ENCODE results near the gene DNAI1.

DNAI1 gene

DNA sequence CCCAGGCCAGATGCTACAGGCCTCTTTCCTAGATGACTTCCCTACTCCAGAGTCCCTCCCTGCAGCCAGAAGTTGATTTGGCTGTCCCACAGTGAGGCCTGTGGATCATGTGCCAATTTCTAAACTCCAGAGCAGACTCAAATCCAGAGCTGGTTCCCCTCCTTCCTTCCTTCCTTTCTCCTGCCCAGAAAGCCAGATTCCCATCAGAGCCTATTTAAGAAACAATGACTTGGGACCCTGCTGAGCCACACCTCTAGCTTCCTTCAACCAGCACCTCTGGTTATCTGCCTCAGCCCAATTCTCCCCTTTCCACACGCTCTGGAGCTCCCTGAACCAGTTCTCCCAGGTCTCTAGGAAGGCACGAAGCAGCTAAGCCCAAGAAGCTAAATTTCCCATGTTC, 7.5 kb upstream of the DNAI1 start:
- TF ChIP-seq, protein P1, sequence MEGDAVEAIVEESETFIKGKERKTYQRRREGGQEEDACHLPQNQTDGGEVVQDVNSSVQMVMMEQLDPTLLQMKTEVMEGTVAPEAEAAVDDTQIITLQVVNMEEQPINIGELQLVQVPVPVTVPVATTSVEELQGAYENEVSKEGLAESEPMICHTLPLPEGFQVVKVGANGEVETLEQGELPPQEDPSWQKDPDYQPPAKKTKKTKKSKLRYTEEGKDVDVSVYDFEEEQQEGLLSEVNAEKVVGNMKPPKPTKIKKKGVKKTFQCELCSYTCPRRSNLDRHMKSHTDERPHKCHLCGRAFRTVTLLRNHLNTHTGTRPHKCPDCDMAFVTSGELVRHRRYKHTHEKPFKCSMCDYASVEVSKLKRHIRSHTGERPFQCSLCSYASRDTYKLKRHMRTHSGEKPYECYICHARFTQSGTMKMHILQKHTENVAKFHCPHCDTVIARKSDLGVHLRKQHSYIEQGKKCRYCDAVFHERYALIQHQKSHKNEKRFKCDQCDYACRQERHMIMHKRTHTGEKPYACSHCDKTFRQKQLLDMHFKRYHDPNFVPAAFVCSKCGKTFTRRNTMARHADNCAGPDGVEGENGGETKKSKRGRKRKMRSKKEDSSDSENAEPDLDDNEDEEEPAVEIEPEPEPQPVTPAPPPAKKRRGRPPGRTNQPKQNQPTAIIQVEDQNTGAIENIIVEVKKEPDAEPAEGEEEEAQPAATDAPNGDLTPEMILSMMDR (conservative IDR thresholded peaks at IDR 0.05; ENCODE audit: low read length): no peak
- no peak overlapping the region for H3K4me3 ChIP-seq (ENCODE audit: low read length)
- DNase-seq (ENCODE audit: low read depth): no peak

DNA sequence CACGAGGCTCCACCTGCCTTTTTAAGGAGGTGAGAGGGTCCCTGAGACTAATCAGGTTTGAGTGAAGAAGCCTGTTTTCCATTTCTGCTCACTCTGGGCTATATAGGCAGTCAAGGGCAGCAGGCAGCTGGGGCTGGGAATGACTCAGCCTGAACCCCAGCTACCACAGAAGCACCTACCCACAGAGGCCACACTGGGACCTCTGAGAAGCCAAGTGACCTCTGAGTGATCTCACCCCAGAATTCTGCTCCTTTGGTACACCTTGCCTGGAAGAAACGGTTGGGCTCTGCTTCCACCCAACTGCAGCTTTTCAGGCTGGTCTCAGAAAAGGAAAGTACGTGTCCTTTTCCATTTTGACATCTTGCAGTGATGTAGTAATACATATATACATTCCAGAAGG, 7.1 kb upstream of the DNAI1 start:
- TF ChIP-seq, protein P1 (conservative IDR thresholded peaks at IDR 0.05; ENCODE audit: low read length): no peak
- no peak for DNase-seq (ENCODE audit: low read depth)
- H3K4me3 ChIP-seq (ENCODE audit: low read length): no peak overlapping the region

DNA sequence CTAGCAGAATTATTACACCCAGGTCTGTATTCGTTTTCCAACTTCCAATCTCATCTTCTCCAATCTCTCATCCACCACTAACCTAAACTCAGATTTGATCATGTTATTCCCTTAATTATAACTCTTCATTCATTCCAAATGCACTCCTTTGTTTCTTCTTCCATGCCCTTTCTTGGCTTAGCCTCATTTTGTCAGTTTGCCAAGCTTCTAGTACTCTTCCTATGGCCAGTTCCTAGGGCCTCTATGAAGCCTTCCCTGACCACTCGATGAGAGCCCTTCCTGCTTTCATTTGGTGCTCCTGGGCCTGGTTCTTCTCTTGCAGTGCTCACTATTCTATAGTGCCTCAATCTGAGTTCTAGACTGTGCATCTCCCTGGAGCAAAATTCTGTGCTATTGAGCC, 6.0 kb upstream of the DNAI1 start:
- no peak for DNase-seq (ENCODE audit: low read depth)
- TF ChIP-seq, protein P1 (conservative IDR thresholded peaks at IDR 0.05; ENCODE audit: low read length): no peak
- H3K4me3 ChIP-seq (ENCODE audit: low read length): no peak overlapping the region

DNA sequence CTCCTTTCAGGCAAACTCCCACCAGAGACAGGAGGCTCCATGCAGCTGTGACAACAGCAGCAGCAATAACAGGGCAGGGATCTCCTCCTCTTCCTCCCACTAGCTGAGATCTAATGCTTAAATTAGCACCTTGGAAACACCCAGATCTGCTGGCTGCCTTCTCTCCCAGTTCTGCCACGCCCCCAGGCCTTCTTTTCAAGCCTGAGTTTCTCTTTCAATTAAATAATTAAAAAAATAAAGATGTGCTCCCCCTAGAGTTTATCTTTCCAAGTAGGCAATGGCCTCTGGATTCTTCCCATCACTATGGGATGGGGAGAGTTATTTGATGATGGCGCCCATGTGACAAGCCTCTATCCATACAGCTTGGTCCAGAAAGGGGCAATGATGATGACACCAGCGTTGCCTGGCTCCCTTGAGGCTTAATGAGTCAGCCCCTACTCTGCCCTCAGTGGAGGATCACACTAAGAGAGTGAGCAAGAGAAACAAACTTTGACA, 4.0 kb upstream of the DNAI1 start:
- peak; percentile 45 for DNase-seq (ENCODE audit: low read depth)
- no peak overlapping the region for H3K4me3 ChIP-seq (ENCODE audit: low read length)
- TF ChIP-seq, protein P1 (conservative IDR thresholded peaks at IDR 0.05; ENCODE audit: low read length): 0 out of 2 replicates have a peak, but pooled peaks have one; percentile 9

DNA sequence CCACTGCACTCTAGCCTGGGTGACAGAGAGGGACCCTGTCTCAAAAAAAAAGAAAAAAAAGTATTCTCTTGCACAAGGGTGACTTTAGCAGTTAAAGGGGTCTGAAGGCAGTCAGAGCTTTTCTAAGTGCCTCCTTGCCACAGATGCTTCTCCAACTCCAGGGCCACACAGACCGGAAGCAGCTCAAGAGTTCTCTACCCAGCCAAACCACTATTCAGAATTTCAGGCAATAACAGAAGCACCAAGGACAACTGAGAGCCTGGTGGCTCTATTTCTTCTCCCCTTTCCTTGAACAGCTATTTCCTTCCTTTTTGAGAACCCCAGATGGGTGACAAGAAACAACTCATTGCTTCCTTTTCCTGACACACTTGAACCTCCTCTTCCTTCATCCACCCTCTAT, 2.5 kb upstream of the DNAI1 start:
- TF ChIP-seq, protein P1 (conservative IDR thresholded peaks at IDR 0.05; ENCODE audit: low read length): no peak

DNA sequence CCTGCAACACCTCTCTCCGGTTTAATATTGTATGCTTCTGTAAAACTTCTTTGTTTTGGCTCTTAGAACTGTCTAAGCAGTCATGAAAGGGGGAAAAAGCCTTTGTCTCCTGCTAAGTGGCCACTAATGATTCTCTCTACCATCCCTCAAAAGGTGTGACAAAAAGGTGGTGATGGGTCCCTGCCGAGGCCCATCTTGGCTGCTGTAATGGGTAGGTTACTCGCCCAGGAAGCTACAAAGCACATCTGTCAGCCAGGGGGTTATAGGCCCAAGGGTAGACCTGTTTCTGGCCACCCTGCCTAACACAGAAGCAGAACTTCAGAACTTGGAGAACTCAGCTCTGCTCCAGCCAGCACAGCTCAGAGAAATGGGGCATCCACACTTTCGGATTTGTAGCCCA, 1.9 kb upstream of the DNAI1 start:
- H3K4me3 ChIP-seq (ENCODE audit: low read length): peak overlapping the region; percentile 90
- TF ChIP-seq, protein P1 (conservative IDR thresholded peaks at IDR 0.05; ENCODE audit: low read length): no peak
- no peak for DNase-seq (ENCODE audit: low read depth)

More for the DNA sequence above, 2.5 kb upstream of the DNAI1 start:
- no peak for DNase-seq (ENCODE audit: low read depth)
- no peak overlapping the region for H3K4me3 ChIP-seq (ENCODE audit: low read length)

DNA sequence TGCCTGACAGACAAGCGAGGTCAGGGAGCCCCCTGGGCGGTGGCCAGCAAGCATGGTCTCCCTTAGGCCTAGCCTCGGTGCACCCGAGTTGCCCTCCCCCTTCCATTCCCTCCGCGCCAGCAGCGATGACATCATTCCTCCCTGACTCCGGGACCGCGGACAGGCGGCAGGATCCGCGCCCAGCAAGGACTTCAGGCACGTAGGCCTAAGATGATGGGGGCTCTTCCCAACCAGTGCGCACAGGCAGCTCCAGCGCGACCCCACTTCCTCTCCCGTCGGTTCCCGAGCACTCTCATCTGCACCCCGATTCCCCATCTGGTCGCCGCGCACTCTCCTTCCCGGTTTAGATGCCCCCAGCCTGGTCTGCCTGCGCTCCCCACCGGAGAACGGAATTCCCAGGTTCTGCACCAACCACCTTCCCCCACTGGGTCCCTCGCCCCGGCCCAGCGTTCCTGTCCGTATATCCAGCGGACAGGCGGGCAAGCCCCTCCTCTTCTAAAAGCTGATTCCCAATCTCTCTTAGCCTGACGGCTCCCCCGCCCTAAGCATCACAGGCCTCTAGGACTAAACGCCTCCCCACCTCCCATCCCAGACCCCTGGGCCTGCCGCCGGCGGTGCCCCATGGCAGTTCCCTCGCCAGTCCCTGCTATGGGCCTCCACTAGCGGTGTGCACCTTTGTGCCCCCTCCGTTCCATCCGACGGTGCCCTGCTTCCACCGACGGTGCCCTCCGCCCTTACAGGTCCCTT, 1.2 kb upstream of the DNAI1 start:
- TF ChIP-seq, protein P1 (conservative IDR thresholded peaks at IDR 0.05; ENCODE audit: low read length): no peak
- DNase-seq (ENCODE audit: low read depth): peak; percentile 72
- H3K4me3 ChIP-seq (ENCODE audit: low read length): peak overlapping the region; percentile 90

Measured in AG10803 (cell line).